Measurements from ENCODE around the gene TRIM67.

TRIM67 gene

DNA sequence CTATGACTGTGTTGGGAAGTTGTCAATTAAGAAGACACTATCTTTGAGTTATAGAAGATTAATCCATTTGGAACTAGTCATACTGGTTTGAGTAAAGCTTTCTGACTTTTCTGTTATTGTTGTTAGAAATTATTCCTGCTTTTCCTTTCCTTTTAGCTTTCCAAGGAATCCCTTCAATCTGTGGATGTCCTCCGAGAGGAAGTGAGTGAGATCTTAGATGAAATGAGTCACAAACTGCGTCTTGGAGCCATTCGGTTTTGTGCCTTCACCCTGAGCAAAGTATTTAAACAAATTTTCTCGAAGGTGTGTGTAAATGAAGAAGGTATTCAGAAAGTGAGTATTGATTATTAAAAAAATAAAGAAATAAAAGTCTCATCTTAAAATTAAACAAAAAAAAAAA lies 98.5 kb downstream of the TRIM67 start:
- peaks cover 41% of the 10 kb centered on the region; the same call in 1 of the 2 replicates for H3K36me3 ChIP-seq (ENCODE audit: low read length)
- no peaks in the 10 kb centered on the region for H3K9me2 ChIP-seq (replicated peaks; ENCODE audit: insufficient read depth, low read length)
- H4K20me1 ChIP-seq (ENCODE audit: low read depth, low read length) = no peaks in the 10 kb centered on the region
- no peak overlapping the region for H3K9ac ChIP-seq (ENCODE audit: low read length)
- H3K4me3 ChIP-seq (ENCODE audit: insufficient read depth, low read length, poor library complexity, severe bottlenecking) = no peak overlapping the region
- H2AFZ ChIP-seq (ENCODE audit: low read depth, low read length, severe bottlenecking) = no peak overlapping the region
- H3K79me2 ChIP-seq (ENCODE audit: insufficient read depth, low read length) = no peaks in the 10 kb centered on the region
- no peak overlapping the region for H3K27ac ChIP-seq (ENCODE audit: low read depth, low read length)
- H3K9me3 ChIP-seq (ENCODE audit: insufficient read depth, low read length) = no peaks in the 10 kb centered on the region
- TF ChIP-seq, protein P1, sequence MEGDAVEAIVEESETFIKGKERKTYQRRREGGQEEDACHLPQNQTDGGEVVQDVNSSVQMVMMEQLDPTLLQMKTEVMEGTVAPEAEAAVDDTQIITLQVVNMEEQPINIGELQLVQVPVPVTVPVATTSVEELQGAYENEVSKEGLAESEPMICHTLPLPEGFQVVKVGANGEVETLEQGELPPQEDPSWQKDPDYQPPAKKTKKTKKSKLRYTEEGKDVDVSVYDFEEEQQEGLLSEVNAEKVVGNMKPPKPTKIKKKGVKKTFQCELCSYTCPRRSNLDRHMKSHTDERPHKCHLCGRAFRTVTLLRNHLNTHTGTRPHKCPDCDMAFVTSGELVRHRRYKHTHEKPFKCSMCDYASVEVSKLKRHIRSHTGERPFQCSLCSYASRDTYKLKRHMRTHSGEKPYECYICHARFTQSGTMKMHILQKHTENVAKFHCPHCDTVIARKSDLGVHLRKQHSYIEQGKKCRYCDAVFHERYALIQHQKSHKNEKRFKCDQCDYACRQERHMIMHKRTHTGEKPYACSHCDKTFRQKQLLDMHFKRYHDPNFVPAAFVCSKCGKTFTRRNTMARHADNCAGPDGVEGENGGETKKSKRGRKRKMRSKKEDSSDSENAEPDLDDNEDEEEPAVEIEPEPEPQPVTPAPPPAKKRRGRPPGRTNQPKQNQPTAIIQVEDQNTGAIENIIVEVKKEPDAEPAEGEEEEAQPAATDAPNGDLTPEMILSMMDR (IDR thresholded peaks at IDR 0.05; ENCODE audit: insufficient read depth, low read length, poor library complexity, severe bottlenecking) = no peak
- TF ChIP-seq EZH2phosphoT487 (conservative IDR thresholded peaks at IDR 0.05; ENCODE audit: low read length) = no peak
- H3F3A ChIP-seq (ENCODE audit: insufficient read depth) = no peaks in the 10 kb centered on the region
- H3K27me3 ChIP-seq (ENCODE audit: low read length) = no peaks in the 10 kb centered on the region
- H3K4me2 ChIP-seq (ENCODE audit: low read depth, low read length, poor library complexity, severe bottlenecking) = no peak overlapping the region

DNA sequence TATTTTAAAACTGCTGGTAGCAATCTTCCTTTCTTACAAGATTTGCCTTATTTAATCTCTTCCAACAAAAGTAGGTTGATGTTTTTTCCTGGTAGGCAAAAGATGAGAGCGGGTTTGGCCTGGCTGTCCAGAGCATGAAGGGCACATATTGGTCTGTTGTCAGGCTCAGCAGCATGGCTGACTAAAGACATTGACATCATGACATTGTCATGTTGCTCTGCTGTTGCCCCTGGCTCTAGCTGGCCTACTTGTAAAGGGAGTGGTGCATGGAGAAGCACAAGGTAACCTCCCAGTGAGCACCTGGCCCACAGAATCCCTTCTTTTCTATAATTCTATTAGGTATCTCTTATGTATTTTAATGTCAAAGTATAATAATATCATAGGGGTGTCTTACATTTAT lies 102.8 kb downstream of the TRIM67 start:
- no peaks in the 10 kb centered on the region for H3K27me3 ChIP-seq (ENCODE audit: low read length)
- H3K4me2 ChIP-seq (ENCODE audit: low read depth, low read length, poor library complexity, severe bottlenecking) = no peak overlapping the region
- no peaks in the 10 kb centered on the region for H3F3A ChIP-seq (ENCODE audit: insufficient read depth)
- H4K20me1 ChIP-seq (ENCODE audit: low read depth, low read length) = no peaks in the 10 kb centered on the region
- no peaks in the 10 kb centered on the region for H3K9me3 ChIP-seq (ENCODE audit: insufficient read depth, low read length)
- no peak overlapping the region for H3K4me3 ChIP-seq (ENCODE audit: insufficient read depth, low read length, poor library complexity, severe bottlenecking)
- H3K36me3 ChIP-seq (ENCODE audit: low read length) = peaks cover 36% of the 10 kb centered on the region; the same call in 1 of the 2 replicates
- TF ChIP-seq, protein P1 (IDR thresholded peaks at IDR 0.05; ENCODE audit: insufficient read depth, low read length, poor library complexity, severe bottlenecking) = no peak
- TF ChIP-seq EZH2phosphoT487 (conservative IDR thresholded peaks at IDR 0.05; ENCODE audit: low read length) = no peak
- H3K9ac ChIP-seq (ENCODE audit: low read length) = no peak overlapping the region
- no peak overlapping the region for H3K27ac ChIP-seq (ENCODE audit: low read depth, low read length)
- no peaks in the 10 kb centered on the region for H3K9me2 ChIP-seq (replicated peaks; ENCODE audit: insufficient read depth, low read length)
- no peak overlapping the region for H2AFZ ChIP-seq (ENCODE audit: low read depth, low read length, severe bottlenecking)
- H3K79me2 ChIP-seq (ENCODE audit: insufficient read depth, low read length) = no peaks in the 10 kb centered on the region

- H3K4me2 ChIP-seq (ENCODE audit: low read depth, low read length, poor library complexity, severe bottlenecking) = no peak overlapping the region
- no peak overlapping the region for H3K4me3 ChIP-seq (ENCODE audit: insufficient read depth, low read length, poor library complexity, severe bottlenecking)
- no peaks in the 10 kb centered on the region for H3K79me2 ChIP-seq (ENCODE audit: insufficient read depth, low read length)
- no peaks in the 10 kb centered on the region for H3K9me2 ChIP-seq (replicated peaks; ENCODE audit: insufficient read depth, low read length)
- no peaks in the 10 kb centered on the region for H3K9me3 ChIP-seq (ENCODE audit: insufficient read depth, low read length)
- H3K27ac ChIP-seq (ENCODE audit: low read depth, low read length) = no peak overlapping the region
- H4K20me1 ChIP-seq (ENCODE audit: low read depth, low read length) = no peaks in the 10 kb centered on the region
- no peaks in the 10 kb centered on the region for H3F3A ChIP-seq (ENCODE audit: insufficient read depth)
- TF ChIP-seq EZH2phosphoT487 (conservative IDR thresholded peaks at IDR 0.05; ENCODE audit: low read length) = no peak
- TF ChIP-seq, protein P1 (IDR thresholded peaks at IDR 0.05; ENCODE audit: insufficient read depth, low read length, poor library complexity, severe bottlenecking) = no peak
- H2AFZ ChIP-seq (ENCODE audit: low read depth, low read length, severe bottlenecking) = no peak overlapping the region
- H3K36me3 ChIP-seq (ENCODE audit: low read length) = peaks cover 31% of the 10 kb centered on the region; the same call in 1 of the 2 replicates
- no peak overlapping the region for H3K9ac ChIP-seq (ENCODE audit: low read length)
- H3K27me3 ChIP-seq (ENCODE audit: low read length) = no peaks in the 10 kb centered on the region
Observed at GRCh38 chr1:231265379-231265778, 103.5 kb downstream of the TRIM67 start.
